Measurements from ENCODE around the gene SZT2.

DNA sequence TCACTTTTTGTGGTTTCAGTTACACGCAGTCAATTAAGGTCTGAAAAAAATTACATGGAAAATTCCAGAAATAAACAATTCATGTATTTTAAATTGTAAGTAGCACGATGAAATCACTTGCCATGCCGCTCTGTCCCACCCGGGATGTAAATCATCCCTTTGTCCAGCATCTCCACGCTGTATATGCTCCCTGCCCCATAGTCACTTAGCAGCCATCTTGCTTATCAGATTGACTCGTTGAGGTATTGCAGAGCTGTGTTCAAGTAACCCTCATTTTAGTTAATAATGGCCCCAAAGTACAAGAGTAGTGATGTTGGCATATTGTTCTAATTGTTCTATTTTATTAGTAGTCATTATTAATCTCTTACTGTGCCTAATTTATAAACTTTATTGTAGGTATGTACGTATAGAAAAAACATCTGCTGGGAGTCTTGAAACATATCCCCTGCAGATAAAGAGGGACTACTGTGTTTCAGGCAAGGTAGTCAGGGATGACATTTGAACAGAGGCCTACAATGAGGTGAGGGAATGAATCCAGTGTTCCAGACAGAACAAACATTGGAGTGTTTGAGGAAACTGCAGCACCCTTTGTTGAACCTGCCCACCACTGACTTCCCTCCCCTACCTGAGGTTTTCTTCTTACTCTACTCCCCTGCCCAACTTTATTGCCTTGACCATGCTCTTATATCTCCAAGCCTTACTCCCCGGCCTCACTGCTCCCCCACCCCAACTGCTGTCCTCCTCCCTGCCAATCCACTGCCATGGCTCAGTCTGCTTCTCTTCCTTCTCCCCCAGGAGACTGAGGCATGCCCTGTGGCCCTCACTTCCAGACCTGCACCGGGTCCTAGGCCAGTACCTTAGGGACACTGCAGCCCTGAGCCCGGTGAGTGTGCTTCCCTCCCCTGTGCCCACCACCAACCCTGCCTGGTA, 38.0 kb upstream of the SZT2 start:
- TF ChIP-seq CTCF (conservative IDR thresholded peaks at IDR 0.05; ENCODE audit: low read depth, low read length) (no peak), EZH2 (IDR thresholded peaks at IDR 0.05; ENCODE audit: low read length, unreplicated experiment) (no peak), EZH2phosphoT487 (IDR thresholded peaks at IDR 0.05; ENCODE audit: borderline replicate concordance, low read length) (no peak)

All from PC-3 (cell line).